GM21367 (cell line): ENCODE measurements around the gene TUSC2.

ENCODE experiments used
- ATAC-seq: cut with Tn5 transposase; IDR thresholded peaks from one replicate; pipeline ENCODE4 v1.9.1; 2021; ENCODE audit not compliant: unreplicated experiment

Gene TUSC2

DNA sequence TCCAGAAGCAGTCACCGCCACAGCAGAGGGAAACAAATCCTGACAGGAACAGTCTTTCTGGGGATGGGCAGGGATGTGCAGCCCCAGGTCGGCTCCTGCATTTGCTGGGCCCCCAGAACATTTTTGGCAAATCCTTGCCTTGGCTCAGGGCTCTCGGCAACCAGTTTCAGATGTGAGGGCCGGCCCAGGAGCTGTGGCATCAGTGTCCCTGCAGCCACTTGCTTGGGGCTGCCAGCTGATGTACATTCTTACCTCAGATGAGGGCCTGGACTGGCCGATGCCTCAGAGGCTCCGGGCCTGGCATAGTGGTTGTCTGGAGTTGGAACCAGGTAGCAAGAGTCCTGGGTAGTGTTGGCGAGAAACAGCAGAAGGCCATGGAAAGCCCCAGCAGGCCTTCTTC lies 26.8 kb upstream of the TUSC2 start:
- ATAC-seq = no peak

DNA sequence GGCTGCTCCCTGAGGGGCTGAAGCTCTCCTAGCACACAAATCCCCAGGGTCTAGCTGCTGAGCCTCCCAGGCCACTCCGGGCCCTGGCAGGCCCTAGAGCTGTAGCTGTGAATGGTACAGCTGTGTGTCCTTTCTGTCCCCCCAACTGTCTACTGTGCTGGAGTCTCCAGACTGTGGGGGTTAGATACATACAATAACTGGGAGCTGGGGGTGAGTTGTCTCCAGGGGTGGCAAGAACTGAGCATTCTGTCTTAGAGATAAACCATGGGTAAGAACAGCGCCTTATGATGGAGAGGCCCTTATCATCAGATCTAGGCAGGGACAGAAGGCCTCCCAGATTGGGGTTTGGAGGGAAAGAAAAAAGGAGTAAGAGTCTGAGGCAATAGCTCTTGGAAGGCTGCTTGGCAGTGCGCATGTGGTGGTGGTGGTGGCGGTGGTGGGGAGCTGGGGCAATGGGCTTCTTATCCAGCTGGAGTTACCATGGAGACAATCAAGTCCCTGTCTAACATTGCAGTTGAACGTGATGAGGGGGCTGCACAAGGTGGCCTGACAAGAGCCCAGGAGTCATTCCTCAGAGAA lies 26.3 kb upstream of the TUSC2 start:
- ATAC-seq = no peak

DNA sequence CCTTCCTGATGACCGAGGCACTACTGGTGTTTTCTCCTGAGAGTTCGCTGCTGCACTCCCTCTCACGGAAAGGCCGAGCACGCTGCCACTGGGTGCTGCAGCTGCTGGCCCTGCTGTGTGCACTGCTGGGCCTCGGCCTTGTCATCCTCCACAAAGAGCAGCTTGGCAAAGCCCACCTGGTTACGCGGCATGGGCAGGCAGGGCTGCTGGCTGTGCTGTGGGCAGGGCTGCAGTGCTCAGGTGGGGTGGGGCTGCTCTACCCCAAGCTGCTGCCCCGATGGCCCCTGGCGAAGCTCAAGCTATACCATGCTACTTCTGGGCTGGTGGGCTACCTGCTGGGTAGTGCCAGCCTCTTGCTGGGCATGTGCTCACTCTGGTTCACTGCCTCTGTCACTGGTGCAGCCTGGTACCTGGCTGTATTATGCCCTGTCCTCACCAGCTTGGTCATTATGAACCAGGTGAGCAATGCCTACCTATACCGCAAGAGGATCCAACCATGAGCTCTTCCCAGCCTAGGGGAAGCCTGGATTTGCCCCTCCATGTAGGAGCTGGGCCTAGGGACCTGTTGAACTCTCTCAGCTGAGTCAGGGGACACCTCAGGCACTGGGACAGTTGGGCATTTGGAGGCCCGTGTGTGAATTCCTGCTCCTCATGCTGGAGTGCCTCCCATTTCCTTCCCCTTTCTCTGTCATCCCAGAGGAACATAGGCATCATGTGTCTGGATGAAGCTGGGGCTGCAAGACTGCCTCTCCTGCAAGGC lies 25.4 kb upstream of the TUSC2 start:
- no peak for ATAC-seq

DNA sequence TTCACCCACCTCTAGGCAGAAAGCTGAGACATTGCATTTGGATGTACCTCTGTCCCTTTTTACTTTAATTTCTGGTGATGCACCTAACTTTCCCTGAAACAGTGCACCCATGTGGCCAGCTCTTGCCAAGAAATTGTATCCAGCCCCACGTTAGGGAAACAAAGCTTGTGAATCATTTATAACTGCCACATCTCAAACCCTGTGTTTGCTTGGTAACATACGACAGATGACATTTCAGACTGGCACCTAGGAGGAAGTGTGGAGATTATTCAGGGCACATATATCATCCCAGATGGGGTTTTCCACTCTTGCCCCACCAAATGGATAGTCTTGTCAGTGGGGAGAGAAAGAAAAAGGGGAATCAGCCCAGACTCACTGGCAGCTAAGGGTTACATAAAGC lies 24.8 kb upstream of the TUSC2 start:
- no peak for ATAC-seq

DNA sequence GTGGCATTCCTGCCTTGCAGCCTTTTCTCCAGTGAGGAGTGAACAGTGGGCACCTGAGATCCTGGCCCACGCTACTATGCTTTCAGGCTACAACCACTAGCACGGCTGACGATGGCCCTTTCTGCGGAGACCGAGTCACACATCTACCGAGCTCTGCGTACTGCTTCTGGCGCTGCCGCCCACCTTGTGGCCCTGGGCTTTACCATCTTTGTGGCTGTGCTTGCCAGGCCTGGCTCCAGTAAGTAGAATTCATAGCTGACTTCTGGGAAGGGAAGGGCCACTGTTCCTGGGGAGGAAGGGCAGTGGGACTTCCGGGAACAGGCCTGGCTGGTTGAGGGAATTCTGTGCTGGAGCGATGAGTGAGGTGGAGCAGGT lies 23.3 kb upstream of the TUSC2 start:
- ATAC-seq = no peak

GRCh38 chr3:50350527-50351322 lies 22.7 kb upstream of the TUSC2 start, which contains the start of the genes CYB561D2 and NPRL2:
CYB561D2 (plus strand) TSS chr3:50350862; CDS start chr3:50351434, 572 bp downstream.
NPRL2 (minus strand) TSS chr3:50350775; CDS start chr3:50350652, 123 bp downstream.
- peak; percentile 57 for ATAC-seq

DNA sequence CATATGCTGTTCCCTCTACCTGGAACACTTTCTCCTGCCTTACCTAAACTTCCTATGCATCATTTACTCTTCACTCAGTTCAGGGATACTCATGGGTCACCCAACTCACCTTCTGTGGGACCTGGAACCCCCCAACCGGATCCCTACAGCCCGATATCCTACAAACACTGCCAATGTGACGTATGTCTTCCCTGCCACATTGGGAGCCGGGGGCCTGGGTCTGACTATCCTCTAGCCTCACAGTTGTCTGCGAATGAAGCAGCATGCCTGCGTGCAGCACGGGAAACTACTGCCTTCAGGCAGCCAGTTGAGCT lies 22.1 kb upstream of the TUSC2 start:
- no peak for ATAC-seq

GRCh38 chr3:50347187-50347813 lies 19.3 kb upstream of the TUSC2 start:
- ATAC-seq = no peak

GRCh38 chr3:50345586-50346234 lies 17.7 kb upstream of the TUSC2 start, which contains the start of gene ZMYND10:
ZMYND10 (minus strand) TSS chr3:50345732; CDS start chr3:50345579, 153 bp downstream.
- ATAC-seq = no peak

DNA sequence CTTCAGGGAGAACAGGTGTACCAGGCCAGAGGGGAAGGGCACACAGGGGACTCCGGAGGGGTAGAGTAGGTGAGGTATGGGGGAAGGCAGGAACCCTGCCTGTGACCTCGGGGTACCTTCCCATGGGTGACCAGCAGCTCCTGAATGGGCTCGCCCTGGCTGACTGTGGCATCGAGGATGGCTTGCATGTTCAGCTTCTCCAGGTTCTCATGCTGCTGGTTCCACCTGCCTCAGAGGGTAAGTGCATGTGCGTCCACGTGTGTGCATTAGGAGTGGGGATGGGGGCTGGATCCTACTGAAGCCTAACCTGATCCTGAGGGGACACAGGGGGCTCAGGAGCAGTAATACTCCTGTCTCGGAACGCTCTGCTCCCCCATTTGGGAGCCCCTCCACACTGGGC lies 17.0 kb upstream of the TUSC2 start:
- no peak for ATAC-seq

GRCh38 chr3:50342813-50343633 lies 15.0 kb upstream of the TUSC2 start:
- no peak for ATAC-seq

DNA sequence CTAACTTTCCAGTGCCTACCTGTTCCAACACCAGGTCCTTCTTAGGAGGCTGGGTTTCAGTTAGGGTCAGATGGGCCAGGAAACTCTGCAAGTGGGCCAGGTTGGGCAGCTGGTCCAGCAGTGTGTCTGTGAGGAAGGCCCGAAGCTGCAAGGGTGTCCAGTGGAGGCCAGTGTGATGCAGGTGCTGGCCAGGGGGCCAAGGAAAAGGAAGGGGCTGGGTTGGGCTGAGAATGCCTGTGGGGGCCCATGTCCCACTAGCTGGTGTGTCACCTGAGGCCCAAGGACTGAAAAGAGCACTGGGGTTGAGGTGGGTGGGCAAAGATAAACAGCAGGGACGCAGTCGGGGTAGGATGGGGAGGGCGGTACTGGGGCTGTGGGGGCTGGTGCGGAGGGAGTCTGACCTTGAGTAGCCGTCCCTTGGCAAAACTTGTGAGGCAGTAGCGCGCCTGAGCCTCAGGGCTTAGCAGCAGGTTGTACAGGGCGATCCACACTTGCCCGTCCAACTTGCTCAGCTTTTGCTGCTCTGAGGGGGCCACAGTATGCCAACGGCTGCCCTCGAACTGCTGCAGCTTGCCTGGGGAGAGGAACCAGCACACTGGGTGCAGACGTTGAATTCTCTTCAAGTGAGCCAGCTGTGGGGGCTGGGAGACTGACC lies 14.1 kb upstream of the TUSC2 start:
- ATAC-seq = no peak

- no peak for ATAC-seq
Observed at GRCh38 chr3:50341537-50341936, 13.5 kb upstream of the TUSC2 start.

GRCh38 chr3:50340448-50341329 lies 12.7 kb upstream of the TUSC2 start, which contains the start of gene RASSF1:
RASSF1 (minus strand) TSS chr3:50340836; CDS start chr3:50340805, 31 bp downstream.
- ATAC-seq = no peak

DNA sequence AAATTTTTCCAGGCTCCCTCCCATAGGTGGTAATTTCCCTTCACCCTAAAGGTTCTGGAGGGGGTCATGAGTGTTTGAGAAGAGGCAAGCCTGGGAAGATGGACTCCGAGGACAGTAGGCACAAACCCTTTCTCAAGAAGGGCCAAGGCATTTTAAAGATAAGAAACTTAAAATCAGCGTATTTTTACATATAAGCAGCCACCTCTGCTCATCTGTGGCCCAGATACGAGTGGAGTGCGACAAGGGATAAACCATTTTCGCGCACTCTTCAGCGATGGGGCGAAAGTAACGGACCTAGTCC lies 12.1 kb upstream of the TUSC2 start:
- ATAC-seq = no peak

DNA sequence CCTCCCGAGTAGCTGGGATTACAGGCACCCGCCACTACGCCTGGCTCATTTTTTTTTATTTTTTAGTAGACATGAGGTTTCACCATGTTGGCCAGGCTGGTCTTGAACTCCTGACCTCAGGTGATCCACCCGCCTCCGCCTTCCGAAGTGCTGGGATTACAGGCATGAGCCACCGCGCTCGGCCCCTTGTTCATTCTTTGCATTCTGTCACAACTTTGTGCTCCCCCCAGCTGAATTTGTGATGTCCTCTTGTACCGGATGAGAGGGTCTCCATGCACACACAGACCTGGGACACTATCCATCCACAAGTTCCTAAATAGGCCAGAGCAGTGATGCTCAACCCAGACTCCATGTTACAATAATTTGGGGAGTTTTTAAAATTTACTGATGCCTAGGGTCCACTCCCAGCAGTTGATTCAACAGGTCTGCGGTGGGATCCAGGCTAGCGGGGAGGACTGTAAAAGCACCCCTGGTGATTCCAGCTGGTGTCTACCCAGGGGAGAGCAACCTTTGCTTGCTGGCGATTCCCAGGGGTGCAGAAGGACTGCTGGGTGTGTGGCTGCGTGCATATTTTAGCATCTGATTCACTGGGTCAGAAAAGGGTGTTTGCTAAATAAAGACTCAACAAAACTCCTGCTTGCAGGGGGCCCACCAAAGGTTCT lies 11.6 kb upstream of the TUSC2 start:
- ATAC-seq = no peak

- ATAC-seq = no peak
Observed at GRCh38 chr3:50338965-50339364, 10.9 kb upstream of the TUSC2 start.

DNA sequence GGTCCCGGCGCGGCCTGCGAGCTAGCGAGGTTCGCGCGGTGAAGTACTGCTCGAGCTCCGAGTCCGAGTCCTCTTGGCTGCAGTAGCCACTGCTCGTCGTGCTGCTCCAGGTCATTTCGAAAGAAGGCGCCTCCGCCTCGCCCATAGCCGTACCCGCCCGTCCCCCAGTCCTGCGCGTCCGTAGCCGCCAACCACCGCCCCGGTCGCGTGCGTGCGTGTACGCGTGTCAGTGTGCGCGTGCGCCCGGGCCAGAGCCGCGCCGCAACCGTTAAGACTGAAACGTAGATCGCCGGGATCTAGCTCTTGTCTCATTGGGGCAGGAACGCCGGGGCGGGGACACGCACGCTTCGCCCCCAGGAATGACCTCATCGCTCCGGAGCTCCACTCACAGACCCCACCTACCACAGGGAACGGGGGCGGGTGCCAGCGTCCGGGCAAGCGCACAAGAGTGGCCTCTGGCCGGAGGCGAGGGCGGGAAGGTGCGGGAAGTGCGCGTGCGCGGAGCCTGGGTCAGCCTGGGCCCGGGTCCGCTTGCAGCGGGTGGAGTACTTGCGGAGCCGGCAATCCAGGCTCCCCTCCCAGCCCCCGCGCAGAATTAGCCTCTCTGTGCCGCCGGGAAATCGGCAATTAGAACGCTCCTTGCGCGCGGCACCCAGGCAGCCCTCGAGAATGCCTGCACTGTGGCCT lies 9.3 kb upstream of the TUSC2 start:
- ATAC-seq = peak; percentile 68
